H54 (cell line): ENCODE results near the gene SMIM24.

ENCODE experiments used
- DNase-seq: peaks from one replicate; pipeline ENCODE4 v3.0.0; 2011; ENCODE audit warnings: low spot score, mixed read lengths; ENCODE audit not compliant: insufficient read length
- FAIRE-seq: peaks from 3 replicates; lab custom pipeline; 2011; peaks lifted over from hg19 to GRCh38; lab: Jason Lieb, UNC
- POLR2A ChIP-seq: IDR thresholded peaks from 2 replicates; pipeline ENCODE4 v1.6.1; 2011; ENCODE audit warnings: low read depth, mild to moderate bottlenecking, low read length

SMIM24 gene

DNA sequence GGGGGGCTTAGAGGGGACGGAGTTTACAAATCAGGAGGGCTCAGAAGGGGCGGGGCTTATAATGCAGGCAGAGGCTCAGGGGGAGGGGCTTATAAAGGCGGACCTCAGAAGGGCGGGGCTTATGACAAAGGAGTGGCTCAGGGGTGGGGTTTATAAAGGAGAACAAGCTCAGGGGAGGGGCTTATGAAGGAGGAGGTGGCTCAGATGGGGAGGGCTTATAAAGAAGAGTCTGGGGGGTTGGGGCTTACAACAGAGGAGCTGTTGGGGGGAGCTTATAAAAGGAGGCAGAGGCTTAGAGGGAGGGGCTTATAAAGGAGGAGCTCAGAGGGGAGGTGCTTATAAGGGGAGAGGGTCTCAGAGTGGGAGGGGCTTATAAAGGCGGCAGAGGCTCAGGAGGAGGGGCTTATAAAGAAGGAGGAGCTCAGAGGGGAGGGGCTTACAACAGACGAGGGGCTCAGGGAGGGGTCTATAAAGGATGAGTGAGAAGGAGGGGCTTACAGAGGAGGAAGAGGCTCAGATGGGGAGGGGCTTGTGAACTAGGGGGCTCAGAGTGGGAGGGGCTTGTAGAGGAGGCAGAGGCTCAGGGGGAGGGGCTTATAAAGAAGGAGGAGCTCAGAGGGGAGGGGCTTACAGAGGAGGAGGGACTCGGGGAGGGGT lies 1.0 kb downstream of the SMIM24 start:
- no peak for DNase-seq
- no peak for TF ChIP-seq POLR2A
- FAIRE-seq: no peak

DNA sequence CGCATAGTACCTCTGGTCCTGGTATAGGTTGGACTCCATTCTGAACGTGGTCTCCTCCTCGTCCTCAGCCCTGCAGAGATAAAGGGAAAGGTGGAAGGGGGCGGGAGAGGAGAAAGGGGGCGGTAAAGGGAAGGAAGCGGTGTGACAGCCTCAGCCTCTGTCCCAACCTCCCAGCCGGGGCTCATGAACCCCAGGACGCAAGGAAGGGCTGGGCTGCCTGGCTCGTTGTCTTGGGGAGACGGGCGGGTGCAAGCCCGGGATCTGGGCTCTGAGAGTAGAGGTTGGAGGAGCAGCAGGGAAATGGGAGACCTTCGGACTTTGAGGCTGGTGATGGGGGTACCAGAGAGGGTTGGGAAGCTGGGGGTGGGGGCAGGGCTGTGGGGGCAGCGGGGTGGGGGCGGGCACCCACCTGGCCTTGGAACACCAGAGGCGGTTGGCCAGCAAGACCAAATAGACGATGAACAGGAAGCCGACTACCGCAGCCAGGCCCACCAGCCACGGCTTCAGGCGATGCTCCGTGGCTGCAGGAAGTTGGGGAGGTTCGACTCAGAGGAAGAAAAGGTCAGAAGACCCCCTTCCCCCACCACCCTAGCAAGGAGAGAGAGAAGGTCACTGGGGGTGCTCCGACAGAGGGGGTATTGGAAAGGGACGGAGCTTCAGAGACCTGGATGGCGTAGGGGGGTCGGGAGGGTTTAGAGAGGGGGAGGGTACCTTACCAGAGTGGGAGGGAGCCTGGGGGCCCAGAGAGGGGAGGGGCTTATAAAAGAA lies 1.7 kb downstream of the SMIM24 start:
- DNase-seq: no peak
- TF ChIP-seq POLR2A: no peak

DNA sequence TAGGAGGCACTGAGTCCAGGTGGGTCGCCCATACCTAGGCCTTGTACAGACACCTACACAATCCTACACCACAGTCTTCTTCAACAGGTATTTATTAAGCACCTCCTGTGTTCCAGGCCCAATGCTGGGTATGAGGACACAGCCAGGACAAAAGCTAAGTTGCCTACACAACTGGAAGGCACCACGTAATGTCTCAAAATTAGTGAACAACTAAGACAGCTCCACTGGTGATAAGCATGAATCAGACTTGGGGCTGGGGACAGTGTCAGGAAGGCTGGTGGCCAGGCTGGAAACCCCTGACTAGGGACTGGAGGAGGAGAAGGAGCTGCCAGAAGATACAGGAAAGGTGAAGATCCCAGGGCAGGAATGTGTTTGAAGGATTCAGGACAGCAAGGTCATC lies 2.4 kb downstream of the SMIM24 start:
- DNase-seq (no peak), FAIRE-seq (no peak)
- TF ChIP-seq POLR2A: no peak

More for the DNA sequence above, 1.7 kb downstream of the SMIM24 start:
- no peak for FAIRE-seq

DNA sequence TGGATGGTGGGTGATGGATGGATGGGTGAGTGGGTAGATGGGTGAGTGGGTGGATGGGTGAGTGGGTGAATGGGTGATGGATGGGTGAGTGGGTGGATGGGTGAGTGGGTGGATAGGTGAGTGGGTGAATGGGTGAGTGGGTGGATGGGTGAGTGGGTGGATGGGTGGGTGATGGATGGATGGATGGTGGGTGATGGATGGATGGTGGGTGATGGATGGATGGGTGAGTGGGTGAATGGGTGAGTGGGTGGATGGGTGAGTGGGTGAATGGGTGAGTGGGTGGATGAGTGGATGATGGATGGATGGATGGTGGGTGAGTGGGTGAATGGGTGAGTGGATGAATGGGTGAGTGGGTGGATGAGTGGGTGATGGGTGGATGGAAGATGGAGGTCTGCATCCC lies 2.8 kb downstream of the SMIM24 start:
- no peak for DNase-seq
- TF ChIP-seq POLR2A: no peak
- no peak for FAIRE-seq

DNA sequence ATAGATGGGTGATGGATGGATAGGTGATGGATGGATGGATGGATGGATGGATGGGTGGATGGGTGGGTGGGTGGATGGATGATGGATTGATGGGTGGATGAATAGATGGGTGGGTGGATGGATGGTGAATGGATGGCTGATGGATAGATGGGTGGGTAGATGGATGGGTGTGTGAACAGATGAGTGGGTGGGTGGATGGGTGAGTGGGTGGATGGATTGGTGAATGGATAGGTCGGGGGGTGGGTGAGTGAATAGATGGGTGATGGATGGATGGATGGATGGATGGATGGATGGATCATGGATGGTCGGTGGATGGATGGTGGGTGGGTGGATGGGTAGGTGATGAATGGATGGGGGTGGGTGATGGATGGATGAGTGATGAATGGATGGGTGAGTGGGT lies 3.5 kb downstream of the SMIM24 start:
- no peak for TF ChIP-seq POLR2A
- DNase-seq (no peak), FAIRE-seq (no peak)

DNA sequence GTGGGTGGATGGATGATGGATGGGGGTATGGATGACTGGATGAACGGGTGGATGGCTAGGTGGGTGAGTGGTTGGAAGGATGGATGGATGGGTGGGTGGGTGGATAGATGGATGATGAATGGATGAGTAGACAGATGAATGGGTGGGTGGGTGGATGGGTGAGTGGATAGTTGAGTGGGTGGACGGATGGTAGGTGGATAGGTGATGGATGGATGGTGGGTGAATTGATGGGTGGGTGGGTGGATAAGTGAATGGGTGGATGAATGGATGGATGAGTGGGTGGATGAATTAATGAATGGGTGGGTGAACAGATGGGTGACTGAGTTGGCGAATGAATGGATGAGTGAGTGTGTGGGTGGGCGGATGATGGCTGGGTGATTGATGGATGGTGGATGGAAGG lies 4.9 kb downstream of the SMIM24 start:
- FAIRE-seq (no peak), DNase-seq (no peak)
- TF ChIP-seq POLR2A: no peak

DNA sequence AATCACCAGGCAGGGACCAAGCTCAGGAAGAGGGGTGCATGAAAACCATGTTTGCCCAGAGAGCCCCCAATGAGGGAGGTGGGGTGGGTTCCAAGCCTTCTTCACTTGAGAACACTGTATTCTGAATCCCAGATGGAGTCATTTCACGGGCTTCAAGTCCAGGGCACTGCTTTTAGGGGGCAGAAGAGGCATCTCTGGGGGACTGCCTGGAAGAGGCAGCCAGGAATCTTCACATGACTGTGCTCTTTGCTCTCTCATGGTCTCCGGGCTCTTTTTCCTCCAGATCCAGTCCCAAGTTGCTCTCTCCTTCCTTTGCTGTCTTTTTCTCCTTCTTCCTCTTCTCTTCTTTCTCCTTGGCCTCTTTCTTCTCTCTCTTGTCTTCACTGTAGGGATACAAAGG lies 5.7 kb downstream of the SMIM24 start:
- no peak for TF ChIP-seq POLR2A
- DNase-seq (no peak), FAIRE-seq (no peak)

DNA sequence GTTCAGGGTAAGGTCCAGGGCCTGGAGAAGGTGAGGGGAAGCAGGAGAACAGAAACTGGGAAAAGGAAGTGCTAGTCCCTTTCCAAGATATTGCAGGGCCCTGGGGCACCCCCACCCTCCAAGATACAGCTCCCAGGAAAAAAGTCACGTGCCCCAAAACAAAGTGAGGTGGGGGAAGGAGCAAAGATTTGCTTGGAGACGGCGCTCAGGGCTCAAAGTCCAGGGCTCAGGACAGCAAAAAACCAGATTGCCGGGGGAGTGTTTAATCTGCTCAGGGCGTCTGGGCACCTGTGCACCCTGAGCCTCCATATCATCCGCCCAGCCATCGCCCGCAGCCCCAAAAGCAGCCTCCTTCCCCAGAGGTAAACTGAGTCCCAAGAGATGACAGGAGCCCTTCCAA lies 6.3 kb downstream of the SMIM24 start:
- FAIRE-seq (no peak), DNase-seq (no peak)
- no peak for TF ChIP-seq POLR2A

DNA sequence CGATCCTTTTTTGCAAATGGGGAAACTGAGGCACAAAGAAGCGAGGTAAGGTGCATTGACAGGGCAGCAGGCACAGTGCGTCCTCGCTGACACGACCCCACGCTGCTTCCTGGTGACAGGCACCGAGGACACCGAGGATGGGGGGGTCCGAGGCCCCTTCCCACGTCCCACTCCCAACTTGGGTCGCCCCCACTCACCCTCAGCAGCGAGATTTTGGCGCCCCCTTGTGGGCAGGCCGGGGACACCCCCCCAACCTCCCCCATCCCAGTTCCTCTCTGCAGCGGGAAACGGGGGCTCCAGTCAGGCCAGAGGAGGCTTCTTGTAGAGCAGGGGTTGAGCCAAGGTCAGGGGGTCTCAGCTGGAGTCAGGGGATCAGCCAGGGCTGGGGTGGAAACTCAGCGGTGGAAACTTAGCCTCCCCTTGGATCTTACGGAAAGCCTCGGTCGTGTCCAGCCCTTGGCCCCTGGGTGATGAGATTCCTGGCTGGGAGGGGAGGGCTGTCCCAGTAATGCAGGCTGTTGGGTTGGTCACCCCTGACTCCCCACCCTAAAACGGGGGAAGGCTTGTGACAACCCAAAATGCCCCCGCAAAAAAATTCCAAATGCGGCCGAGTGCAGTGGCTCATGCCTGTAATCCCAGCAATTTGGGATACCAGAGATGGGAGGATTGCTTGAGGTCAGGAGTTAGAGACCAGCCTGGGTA lies 8.2 kb downstream of the SMIM24 start:
- DNase-seq: no peak
- no peak for TF ChIP-seq POLR2A
- no peak for FAIRE-seq

DNA sequence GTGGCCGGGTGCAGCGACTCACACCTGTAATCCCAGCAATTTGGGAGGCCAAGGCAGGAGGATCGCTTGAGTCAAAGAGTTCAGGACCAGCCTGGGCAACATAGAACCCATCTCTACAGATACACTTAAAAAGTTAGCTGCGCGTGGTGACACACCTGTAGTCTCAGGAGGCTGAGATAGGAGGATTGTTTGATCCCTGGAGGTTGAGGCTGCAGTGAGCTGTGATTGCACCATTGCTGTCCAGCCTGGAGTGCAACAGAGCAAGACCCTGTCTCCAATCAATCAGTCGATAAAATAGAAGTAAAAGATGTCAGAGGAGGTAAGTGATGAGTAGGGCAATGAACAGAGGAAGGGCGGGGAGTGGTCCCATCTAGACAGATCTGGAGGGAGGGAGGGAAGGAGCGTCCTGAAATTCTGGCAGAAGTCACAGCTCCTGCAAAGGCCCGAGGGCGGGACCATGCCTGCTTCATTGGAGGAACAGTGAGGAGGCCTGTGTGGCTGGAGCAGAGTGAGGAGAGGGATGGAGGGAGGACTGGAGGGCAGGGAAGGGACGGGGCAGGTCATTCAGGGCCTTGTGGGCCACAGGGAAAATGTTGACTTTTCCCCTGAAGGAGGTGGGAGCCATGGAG lies 9.7 kb downstream of the SMIM24 start:
- DNase-seq (no peak), FAIRE-seq (no peak)
- no peak for TF ChIP-seq POLR2A

DNA sequence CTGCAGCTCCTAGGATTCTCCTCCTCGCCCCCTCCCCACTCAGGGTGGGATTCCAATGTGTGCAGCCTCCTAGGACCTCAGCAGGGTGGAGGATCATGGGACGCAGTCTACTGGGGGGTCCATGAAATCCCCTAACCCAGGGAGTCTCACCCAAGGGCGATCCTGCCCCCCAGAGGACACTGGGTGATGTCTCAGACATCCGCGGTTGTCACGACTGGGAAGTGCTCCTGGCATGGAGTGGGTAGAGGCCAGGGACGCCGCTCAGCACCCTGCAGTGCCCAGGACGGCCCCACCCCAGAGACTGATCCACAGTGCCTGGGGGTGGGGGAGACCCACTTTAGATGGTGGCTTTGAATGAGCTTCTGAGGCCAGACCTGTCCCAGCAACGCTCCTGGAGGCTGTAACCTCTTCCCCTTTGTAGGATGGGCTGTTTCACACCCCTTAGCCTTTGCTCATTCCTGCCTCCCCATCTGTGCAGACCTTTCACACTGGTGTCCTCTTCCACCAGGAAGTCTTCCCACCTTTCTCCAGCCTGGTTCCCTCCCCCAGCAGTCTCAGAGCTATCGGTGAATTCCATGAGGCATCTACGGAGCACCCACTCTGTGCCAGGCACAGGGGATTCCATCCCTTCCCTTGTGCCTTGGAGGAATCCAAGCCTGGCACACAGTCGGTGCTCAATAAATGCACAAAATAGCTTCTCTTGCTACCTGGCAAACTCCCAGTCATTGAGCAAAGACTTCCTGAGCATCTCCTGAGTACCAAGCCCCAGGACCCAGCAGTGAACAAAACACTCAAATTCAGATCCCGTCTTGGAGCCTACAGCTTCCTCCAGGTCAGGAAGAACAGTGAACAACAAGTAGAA lies 10.5 kb downstream of the SMIM24 start:
- FAIRE-seq (no peak), DNase-seq (no peak)
- no peak for TF ChIP-seq POLR2A

DNA sequence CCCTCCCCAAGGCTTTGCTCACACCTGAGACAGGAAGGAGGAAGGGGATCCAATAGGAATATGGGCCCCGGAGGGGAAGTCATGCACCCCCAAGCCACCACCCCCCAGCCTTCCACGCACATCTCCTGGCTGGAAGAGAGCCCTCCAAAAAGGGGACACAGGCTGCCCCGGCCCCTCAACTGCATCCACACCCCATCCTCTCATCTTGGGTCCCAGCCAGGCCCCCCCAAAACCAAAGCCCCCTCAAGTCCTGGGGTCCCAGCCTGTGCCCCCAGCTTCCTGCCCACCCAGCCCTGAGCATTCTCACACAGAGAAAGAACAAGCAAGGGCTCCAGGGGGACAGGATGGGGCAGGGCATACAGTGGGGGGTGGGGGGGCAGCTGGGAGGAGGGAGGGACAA lies 12.1 kb downstream of the SMIM24 start:
- DNase-seq (no peak), FAIRE-seq (no peak)
- TF ChIP-seq POLR2A: no peak
